Measurements from ENCODE around the gene SLC35F6.

- TF ChIP-seq POLR2AphosphoS5 (IDR thresholded peaks at IDR 0.05; ENCODE audit: insufficient read depth, low read depth, low read length) (no peak), EZH2 (IDR thresholded peaks at IDR 0.05; ENCODE audit: borderline replicate concordance, low read depth, low read length, severe bottlenecking) (no peak)
- TF ChIP-seq, protein P1, sequence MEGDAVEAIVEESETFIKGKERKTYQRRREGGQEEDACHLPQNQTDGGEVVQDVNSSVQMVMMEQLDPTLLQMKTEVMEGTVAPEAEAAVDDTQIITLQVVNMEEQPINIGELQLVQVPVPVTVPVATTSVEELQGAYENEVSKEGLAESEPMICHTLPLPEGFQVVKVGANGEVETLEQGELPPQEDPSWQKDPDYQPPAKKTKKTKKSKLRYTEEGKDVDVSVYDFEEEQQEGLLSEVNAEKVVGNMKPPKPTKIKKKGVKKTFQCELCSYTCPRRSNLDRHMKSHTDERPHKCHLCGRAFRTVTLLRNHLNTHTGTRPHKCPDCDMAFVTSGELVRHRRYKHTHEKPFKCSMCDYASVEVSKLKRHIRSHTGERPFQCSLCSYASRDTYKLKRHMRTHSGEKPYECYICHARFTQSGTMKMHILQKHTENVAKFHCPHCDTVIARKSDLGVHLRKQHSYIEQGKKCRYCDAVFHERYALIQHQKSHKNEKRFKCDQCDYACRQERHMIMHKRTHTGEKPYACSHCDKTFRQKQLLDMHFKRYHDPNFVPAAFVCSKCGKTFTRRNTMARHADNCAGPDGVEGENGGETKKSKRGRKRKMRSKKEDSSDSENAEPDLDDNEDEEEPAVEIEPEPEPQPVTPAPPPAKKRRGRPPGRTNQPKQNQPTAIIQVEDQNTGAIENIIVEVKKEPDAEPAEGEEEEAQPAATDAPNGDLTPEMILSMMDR (IDR thresholded peaks at IDR 0.05; ENCODE audit: extremely low read depth in 1 of 2, insufficient read depth in 1 of 2, low read depth in 1 of 2, low read length in 2 of 2) = no peak
Observed at GRCh38 chr2:26726228-26726627, 37.9 kb upstream of the SLC35F6 start.

Data from endothelial cell of umbilical vein (primary cell).